B cell (primary cell): ENCODE measurements around the gene TUBGCP2. TPM values are rescaled to one million over a fixed set of nuclear protein-coding genes. Genes with fewer than 3 reads are reported as not detected.

ENCODE experiments used
- ATAC-seq: fragments of 200-7000 bp; cut with Tn5 transposase; one replicate; pipeline ENCODE4 v1.10.0; 2021; ENCODE audit warnings: low read depth, mild to moderate bottlenecking, moderate number of reproducible peaks, moderate library complexity
- CTCF ChIA-PET: fragments of 350-600 bp; sonication (Branson Sonifier 250); formaldehyde crosslinking; loops from one replicate; lab custom pipeline; 2021; ENCODE audit warnings: antibody characterized with exemption, inconsistent platforms; lab: Charles Lee
- POLR2A ChIA-PET: fragments of 350-600 bp; sonication (Branson Sonifier 250); formaldehyde crosslinking; loops from one replicate; lab custom pipeline; 2021; ENCODE audit warnings: antibody characterized with exemption; lab: Charles Lee
- DNase-seq: peaks from one replicate; pipeline ENCODE4 v3.0.0; 2013
- H2AFZ ChIP-seq: 2 replicates; pipeline ENCODE4 v1.6.1; 2012; ENCODE audit warnings: mild to moderate bottlenecking, low read depth, low read length; ENCODE audit not compliant: insufficient read depth, poor library complexity, severe bottlenecking
- H3K27ac ChIP-seq, 2 donors: 1 replicate in 1 of 2; 2 replicates in 1 of 2; pipeline ENCODE4 v1.5.1; 2012 to 2013; ENCODE audit warnings: low read length in 2 of 2, mild to moderate bottlenecking in 2 of 2, moderate library complexity in 1 of 2
- H3K27me3 ChIP-seq, 4 experiments: fragments of 200-600 bp in 1 of 4; sonication (generic) in 1 of 4; replicated peaks in 1 of 4; 1 replicate in 2 of 4; 2 replicates in 2 of 4; pipeline versions ENCODE4 v1.6.1 to v1.7.0; 2013 to 2016; ENCODE audit warnings: low read length in 3 of 4, mild to moderate bottlenecking in 2 of 4, mixed read lengths in 1 of 4, moderate library complexity in 1 of 4; ENCODE audit not compliant: insufficient read depth in 4 of 4, control insufficient read depth in 3 of 4; ENCODE audit errors: control extremely low read depth in 1 of 4
- H3K36me3 ChIP-seq, 2 experiments: replicated peaks in 1 of 2; 1 replicate in 1 of 2; 2 replicates in 1 of 2; pipeline versions ENCODE4 v1.6.1 to v1.7.1; 2013; ENCODE audit warnings: low read length in 1 of 2; ENCODE audit not compliant: insufficient read depth in 2 of 2, control insufficient read depth in 1 of 2; ENCODE audit errors: control extremely low read depth in 1 of 2, extremely low read depth in 1 of 2
- H3K4me1 ChIP-seq, 2 donors: fragments of 200-600 bp in 1 of 2; sonication (generic) in 1 of 2; 1 replicate in 1 of 2; 2 replicates in 1 of 2; pipeline versions ENCODE4 v1.5.1 to v1.6.1; 2013 to 2017; ENCODE audit warnings: low read length in 2 of 2; ENCODE audit not compliant: control insufficient read depth in 2 of 2, insufficient read depth in 2 of 2
- H3K4me2 ChIP-seq: replicated peaks from 2 replicates; pipeline ENCODE3; 2012; ENCODE audit warnings: mild to moderate bottlenecking, low read depth, low read length; ENCODE audit not compliant: poor library complexity, severe bottlenecking
- H3K4me3 ChIP-seq, 5 experiments: fragments of 200-600 bp in 1 of 5; sonication (generic) in 1 of 5; 1 replicate in 3 of 5; 2 replicates in 2 of 5; pipeline versions ENCODE4 v1.5.1 to v1.7.0; 2011 to 2016; ENCODE audit warnings: low read length in 4 of 5, mild to moderate bottlenecking in 4 of 5, low read depth in 2 of 5, control low read depth in 1 of 5, moderate library complexity in 1 of 5; ENCODE audit not compliant: insufficient read depth in 1 of 5; ENCODE audit errors: control extremely low read depth in 1 of 5, extremely low read depth in 1 of 5
- H3K79me2 ChIP-seq: fragments of 200-600 bp; sonication (generic); one replicate; pipeline ENCODE4 v1.6.0; 2016; ENCODE audit warnings: low read length; ENCODE audit not compliant: control insufficient read depth, insufficient read depth
- H3K9ac ChIP-seq: fragments of 200-600 bp; sonication (generic); 2 replicates; pipeline ENCODE4 v1.6.1; 2017; ENCODE audit warnings: mild to moderate bottlenecking, low read length, moderate library complexity
- H3K9me3 ChIP-seq, 3 donors: one replicate each; pipeline versions ENCODE4 v1.6.1 to v1.7.1; 2013; ENCODE audit warnings: low read length in 2 of 3; ENCODE audit not compliant: control insufficient read depth in 2 of 3, insufficient read depth in 1 of 3; ENCODE audit errors: control extremely low read depth in 1 of 3
- H4K20me1 ChIP-seq: 2 replicates; pipeline ENCODE4 v1.6.0; 2012; ENCODE audit warnings: mild to moderate bottlenecking, low read length; ENCODE audit not compliant: insufficient read depth, control insufficient read depth, poor library complexity, severe bottlenecking
- H3K27ac Mint-ChIP-seq: one replicate; pipeline ENCODE4 v1.8.0; 2021; ENCODE audit warnings: mixed read lengths
- H3K27me3 Mint-ChIP-seq: one replicate; pipeline ENCODE4 v1.8.0; 2021; ENCODE audit warnings: mixed read lengths
- H3K4me1 Mint-ChIP-seq: one replicate; pipeline ENCODE4 v1.8.0; 2021; ENCODE audit warnings: mixed read lengths
- H3K4me3 Mint-ChIP-seq: one replicate; pipeline ENCODE4 v1.8.0; 2021; ENCODE audit warnings: mixed read lengths
- H3K9me3 Mint-ChIP-seq: one replicate; pipeline ENCODE4 v1.8.0; 2022; ENCODE audit warnings: mixed read lengths; ENCODE audit not compliant: insufficient read depth
- CTCF ChIP-seq: fragments of 200-600 bp; IDR thresholded peaks from one replicate; pipeline ENCODE4 v1.8.0; 2022; ENCODE audit warnings: antibody characterized with exemption, mild to moderate bottlenecking
- EZH2 ChIP-seq: IDR thresholded peaks from 2 replicates; pipeline ENCODE4 v1.6.1; 2012; ENCODE audit warnings: borderline replicate concordance, low read depth, mild to moderate bottlenecking, moderate library complexity, low read length; ENCODE audit not compliant: insufficient read depth, poor library complexity, severe bottlenecking
- WGBS: methylation state at CpG from one replicate; pipeline ENCODE4 v1.1.5; 2013; ENCODE audit warnings: missing lambda C conversion rate; ENCODE audit not compliant: insufficient coverage; 5-methylcytosine and 5-hydroxymethylcytosine counted together
- intact Hi-C: fragments of 100-400 bp; cut with micrococcal nuclease; formaldehyde crosslinking; loops from one replicate; pipeline ENCODE4 v1.10.0; 2022
- polyA plus RNA-seq: library from polyadenylated mRNA; depleted of rRNA; stranded (reverse); fragments of >200 nt; gene quantifications from 2 replicates; pipeline ENCODE4 v1.2.3, GENCODE V29; 2012
- total RNA-seq, 2 donors: library from RNA; stranded (reverse); fragments of 120-200 nt in 1 of 2; gene quantifications; 1 replicate in 1 of 2; 2 replicates in 1 of 2; pipeline versions ENCODE4 v1.2.3 to v1.2.4, GENCODE V29; 2013 to 2022

TUBGCP2 gene
- total and polyA plus RNA-seq, 2 donors (not counting 1 experiment from before 2014, with no cell fraction given) = 50.3 to 90.3 TPM

- WGBS = 98% methylated on average over 19 of the region's 22 CpGs
- H3K9me3 Mint-ChIP-seq = no peaks in the 10 kb centered on the region
- CTCF ChIA-PET = no interaction called here
- H3K4me1 Mint-ChIP-seq = peaks cover 28% of the 10 kb centered on the region
- Histone ChIP-seq H2AFZ (no peak overlapping the region), H3K27me3 (no peaks in the 10 kb centered on the region), H3K4me3 (no peak overlapping the region), H4K20me1 (peaks cover 23% of the 10 kb centered on the region), H3K4me1 (peaks cover 13 to 24% of the 10 kb centered on the region in 2 donors), H3K4me2 (no peak overlapping the region), H3K27ac (no peak overlapping the region), H3K9ac (no peak overlapping the region), H3K79me2 (no peaks in the 10 kb centered on the region), H3K9me3 (no peaks in the 10 kb centered on the region), H3K36me3 (peaks cover 0 to 59% of the 10 kb centered on the region in 2 experiments)
- H3K4me3 Mint-ChIP-seq = no peak overlapping the region
- ATAC-seq (no peak), DNase-seq (no peak)
- TF ChIP-seq CTCF (no peak), EZH2 (no peak)
- H3K27me3 Mint-ChIP-seq = no peaks in the 10 kb centered on the region
- H3K27ac Mint-ChIP-seq = no peak overlapping the region
- POLR2A ChIA-PET = no interaction called here
- intact Hi-C loops = no loop called here
These were observed 40.8 kb downstream of the TUBGCP2 start for GRCh38 chr10:133267829-133268228.

GRCh38 chr10:133267293-133267692, 41.4 kb downstream of the TUBGCP2 start:
- Mint-ChIP-seq H3K27ac (peak overlapping the region; percentile 20), H3K27me3 (no peaks in the 10 kb centered on the region), H3K4me3 (no peak overlapping the region), H3K9me3 (no peaks in the 10 kb centered on the region), H3K4me1 (peaks cover 32% of the 10 kb centered on the region)
- POLR2A ChIA-PET = interaction anchor here (0.6 kb wide), 1 partner anchor 8 kb away, joined by 3 read pairs; no protein-coding TSS in a partner anchor
- H3K4me1 ChIP-seq = peaks cover 19 to 29% of the 10 kb centered on the region in 2 donors
- CTCF ChIA-PET = interaction anchor here (0.7 kb wide), 1 partner anchor 9 kb away, joined by 4 read pairs; the partner anchor contains the start of gene ADAM8
- no peak for TF ChIP-seq EZH2
- no peak for TF ChIP-seq CTCF
- no peak overlapping the region for H3K4me2 ChIP-seq
- H3K9ac ChIP-seq = no peak overlapping the region
- H2AFZ ChIP-seq = no peak overlapping the region
- no peaks in the 10 kb centered on the region for H3K27me3 ChIP-seq
- ATAC-seq = no peak
- H4K20me1 ChIP-seq = peaks cover 22% of the 10 kb centered on the region
- H3K27ac ChIP-seq = no peak overlapping the region
- intact Hi-C loops = no loop called here
- no peaks in the 10 kb centered on the region for H3K79me2 ChIP-seq
- WGBS = 99% methylated on average over 11 of the region's 14 CpGs
- no peak for DNase-seq
- H3K9me3 ChIP-seq = no peaks in the 10 kb centered on the region
- H3K36me3 ChIP-seq = peaks cover 0 to 59% of the 10 kb centered on the region in 2 experiments
- no peak overlapping the region for H3K4me3 ChIP-seq
